Astrocyte of the spinal cord (primary cell): Measurements from ENCODE around the gene PACS2.
A peak's percentile ranks its signal among the peaks of the same experiment; 100 is the strongest.

Experiments
- DNase-seq: peaks from one replicate; pipeline ENCODE4 v3.0.0; 2011; ENCODE audit warnings: low read depth, low spot score
- H3K4me3 ChIP-seq: 2 replicates; pipeline ENCODE4 v1.5.1; 2011; ENCODE audit warnings: low read depth, mild to moderate bottlenecking, low read length, moderate library complexity
- in situ Hi-C: cut with HindIII; loops from 2 replicates; pipeline ENCODE4 v1.10.0; 2017; ENCODE audit warnings: low sequenced_read_pairs
- TF ChIP-seq, protein P1 (sequence below): IDR thresholded peaks from 2 replicates; pipeline ENCODE4 v1.5.1; 2012; ENCODE audit warnings: low read depth, mild to moderate bottlenecking, low read length, inconsistent platforms

The PACS2 gene

DNA sequence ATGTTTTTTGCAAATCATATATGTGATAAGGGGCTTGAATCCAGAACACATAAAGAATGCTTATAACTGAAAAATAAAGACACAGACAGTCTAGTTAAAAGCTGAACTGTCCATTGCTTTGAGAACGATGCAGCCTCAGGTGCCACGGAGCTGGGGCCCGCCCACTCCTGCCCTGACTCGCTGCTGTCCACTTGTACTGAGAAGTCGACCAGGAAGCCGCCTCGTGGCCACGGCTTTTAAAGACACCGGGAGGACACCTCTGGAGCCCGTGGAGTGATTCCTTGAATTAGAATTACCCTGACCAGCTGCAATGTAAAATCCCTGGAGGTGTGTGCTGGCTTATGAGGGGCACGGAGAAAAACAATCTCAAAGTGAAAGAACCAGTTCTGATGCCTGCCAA lies 59.8 kb downstream of the PACS2 start:
- TF ChIP-seq, protein P1, sequence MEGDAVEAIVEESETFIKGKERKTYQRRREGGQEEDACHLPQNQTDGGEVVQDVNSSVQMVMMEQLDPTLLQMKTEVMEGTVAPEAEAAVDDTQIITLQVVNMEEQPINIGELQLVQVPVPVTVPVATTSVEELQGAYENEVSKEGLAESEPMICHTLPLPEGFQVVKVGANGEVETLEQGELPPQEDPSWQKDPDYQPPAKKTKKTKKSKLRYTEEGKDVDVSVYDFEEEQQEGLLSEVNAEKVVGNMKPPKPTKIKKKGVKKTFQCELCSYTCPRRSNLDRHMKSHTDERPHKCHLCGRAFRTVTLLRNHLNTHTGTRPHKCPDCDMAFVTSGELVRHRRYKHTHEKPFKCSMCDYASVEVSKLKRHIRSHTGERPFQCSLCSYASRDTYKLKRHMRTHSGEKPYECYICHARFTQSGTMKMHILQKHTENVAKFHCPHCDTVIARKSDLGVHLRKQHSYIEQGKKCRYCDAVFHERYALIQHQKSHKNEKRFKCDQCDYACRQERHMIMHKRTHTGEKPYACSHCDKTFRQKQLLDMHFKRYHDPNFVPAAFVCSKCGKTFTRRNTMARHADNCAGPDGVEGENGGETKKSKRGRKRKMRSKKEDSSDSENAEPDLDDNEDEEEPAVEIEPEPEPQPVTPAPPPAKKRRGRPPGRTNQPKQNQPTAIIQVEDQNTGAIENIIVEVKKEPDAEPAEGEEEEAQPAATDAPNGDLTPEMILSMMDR, result no peak
- in situ Hi-C loops, result no loop called here
- no peak for DNase-seq
- no peak overlapping the region for H3K4me3 ChIP-seq

DNA sequence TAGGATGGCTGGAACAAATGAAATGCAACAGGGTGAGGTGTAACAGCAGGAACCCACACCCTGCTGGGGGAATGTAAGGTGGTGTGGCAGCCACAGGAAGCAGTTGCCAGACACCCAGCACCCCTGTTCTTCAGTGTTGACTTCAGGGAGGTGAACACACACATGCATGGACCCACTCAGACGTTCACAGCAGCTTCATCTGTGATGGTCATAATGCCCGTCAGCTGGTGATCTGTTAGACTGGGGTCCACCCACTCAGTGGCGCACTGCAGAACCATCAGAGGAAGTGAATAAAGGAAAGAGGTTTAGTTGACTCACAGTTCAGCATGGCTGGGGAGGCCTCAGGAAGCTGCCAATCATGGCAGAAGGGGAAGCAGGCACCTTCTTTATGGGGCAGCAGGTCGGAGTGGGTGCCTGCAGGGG lies 61.1 kb downstream of the PACS2 start:
- H3K4me3 ChIP-seq, result no peak overlapping the region
- in situ Hi-C loops, result no loop called here
- TF ChIP-seq, protein P1, result no peak
- DNase-seq, result no peak

DNA sequence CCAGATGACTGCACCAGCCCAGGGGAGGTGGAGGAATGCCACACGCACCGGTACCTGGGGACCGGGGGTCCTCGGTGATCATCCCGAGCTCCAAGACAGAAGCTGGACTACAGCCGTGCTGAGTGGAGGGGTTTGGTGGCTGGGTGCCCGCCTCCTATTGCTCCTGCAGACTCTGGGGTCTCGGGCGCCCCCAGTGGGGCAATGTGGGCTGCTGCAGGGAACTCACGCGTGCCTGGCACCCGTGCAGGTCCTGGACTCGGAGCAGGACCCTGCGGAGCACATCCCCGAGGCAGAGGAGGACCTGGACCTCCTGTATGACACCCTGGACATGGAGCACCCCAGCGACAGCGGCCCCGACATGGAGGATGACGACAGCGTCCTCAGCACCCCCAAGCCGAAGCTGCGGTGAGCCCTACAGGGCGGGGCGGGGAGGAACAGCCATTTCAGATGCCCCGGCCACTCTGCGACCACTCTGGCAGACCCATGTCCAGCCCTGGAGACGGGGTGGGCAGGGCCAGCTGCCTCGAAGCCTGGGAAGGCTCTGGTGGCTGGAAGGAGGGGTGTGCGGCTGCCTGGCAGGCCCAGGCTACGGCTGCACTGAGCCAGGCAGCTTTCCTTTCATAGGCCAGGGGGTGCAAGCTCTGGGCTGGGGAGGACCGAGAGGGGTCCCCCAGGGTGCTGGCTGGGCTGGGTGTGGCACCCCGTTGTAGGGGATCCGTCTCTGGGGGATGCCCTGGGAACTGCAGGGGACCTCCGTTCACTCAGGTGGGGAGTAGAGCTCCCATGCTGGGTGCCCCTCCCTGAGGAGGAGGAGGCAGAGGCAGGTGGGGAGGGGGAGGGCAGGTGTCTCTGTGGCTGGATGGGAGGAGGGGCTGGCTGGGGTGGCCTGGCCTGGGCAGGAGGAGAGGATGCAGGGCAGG lies 62.2 kb downstream of the PACS2 start:
- no peak overlapping the region for H3K4me3 ChIP-seq
- DNase-seq, result no peak
- TF ChIP-seq, protein P1, result no peak
- in situ Hi-C loops, result no loop called here

DNA sequence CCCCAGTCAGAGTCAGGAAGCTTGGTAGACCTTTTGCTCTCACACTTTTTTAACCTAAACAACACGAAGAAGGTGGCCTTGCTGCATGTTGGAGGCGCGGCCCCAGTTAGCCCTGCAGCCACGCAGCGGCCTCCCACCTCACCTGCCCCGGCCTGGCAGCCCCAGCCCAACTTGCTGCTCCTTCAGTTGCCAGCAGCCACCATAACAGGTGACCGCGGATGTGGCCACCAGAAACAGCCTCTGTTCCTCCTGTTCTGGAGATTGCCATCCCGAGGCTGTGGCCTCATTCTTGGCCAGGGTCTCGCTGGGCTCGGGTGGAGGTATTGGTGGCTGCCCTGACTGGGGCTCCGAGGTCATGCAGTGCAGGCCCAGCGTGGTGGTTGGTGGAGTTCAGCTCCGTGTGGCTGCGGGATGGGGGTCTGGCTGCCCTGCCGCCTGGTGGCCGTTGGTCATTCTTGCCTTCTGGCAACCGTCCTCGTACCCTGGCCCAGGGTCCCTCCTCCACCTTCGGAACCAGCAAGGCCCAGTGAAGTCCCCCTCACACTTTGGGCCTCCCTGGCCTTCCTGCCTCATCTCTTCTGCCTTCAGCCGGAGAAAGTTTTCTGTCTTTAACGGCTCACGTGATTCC lies 63.1 kb downstream of the PACS2 start:
- in situ Hi-C loops, result no loop called here
- DNase-seq, result no peak
- TF ChIP-seq, protein P1, result peak; percentile 6
- no peak overlapping the region for H3K4me3 ChIP-seq

DNA sequence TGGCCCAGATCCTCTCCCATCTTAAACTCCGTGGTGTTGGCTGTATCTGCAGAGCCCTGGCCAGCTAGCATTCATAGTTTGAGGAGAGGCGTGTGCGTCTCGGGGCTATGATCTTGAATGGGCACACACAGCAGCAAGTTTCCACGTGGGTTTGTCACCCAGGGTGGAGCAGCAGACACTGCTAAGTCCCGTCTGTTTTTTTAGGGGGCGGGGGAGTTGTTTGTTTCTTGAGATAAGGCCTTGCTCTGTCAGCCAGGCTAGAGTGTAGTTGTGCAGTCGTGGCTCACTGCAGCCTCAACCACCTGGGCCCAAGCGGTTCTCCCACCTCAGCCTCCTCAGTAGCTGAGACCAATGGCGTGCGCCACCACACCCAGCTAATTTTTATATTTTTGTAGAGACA lies 63.7 kb downstream of the PACS2 start:
- in situ Hi-C loops, result no loop called here
- DNase-seq, result no peak
- H3K4me3 ChIP-seq, result no peak overlapping the region
- TF ChIP-seq, protein P1, result no peak

DNA sequence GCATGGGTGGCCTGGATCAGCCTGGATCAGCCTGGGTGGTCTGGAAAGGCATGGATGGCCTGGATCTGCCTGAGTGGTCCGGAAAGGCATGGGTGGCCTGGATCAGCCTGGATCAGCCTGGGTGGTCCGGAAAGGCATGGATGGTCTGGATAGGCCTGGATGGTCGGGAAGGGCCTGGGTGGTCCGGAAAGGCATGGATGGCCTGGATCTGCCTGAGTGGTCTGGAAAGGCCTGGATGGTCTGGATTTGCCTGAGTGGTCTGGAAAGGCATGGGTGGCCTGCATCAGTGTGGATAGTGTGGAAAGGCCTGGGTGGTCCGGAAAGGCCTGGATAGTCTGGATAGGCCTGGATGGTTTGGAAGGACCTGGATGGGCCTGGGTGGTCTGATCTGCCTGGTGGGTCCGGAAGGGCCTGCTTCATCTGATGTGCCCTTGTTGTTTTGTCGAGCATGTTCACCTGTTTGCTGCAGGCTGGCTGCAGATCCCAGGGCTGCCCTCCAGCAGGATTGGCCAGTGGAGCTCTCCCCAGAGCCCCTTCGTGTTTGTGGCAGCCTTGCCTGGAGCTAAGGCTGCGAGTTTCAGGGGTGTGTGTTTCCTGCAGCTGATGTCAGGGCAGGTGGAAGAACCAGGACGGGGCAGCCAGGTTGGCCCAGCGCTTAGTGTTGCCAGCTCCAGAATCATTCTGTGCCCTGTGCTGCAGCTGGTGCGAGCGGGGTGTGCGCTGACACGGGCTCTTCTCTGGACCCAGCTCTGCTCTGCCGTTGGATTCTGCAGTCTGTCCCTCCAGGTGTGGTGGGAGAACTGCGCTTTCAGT lies 64.5 kb downstream of the PACS2 start:
- in situ Hi-C loops, result no loop called here
- no peak for DNase-seq
- TF ChIP-seq, protein P1, result no peak
- H3K4me3 ChIP-seq, result no peak overlapping the region
